PC-9 (cell line): ENCODE data around the gene MCU. TPM values are rescaled to one million over a fixed set of nuclear protein-coding genes. Genes with fewer than 3 reads are reported as not detected.
A peak's percentile ranks its signal among the peaks of the same experiment; 100 is the strongest.

Experiments used
- BruUV-seq: library from RNA; stranded (reverse); fragments of 400-500 nt; replicated peaks from 2 replicates; lab custom pipeline; 2021; lab: Mats Ljungman, UMichigan
- CTCF ChIA-PET: fragments of 300-600 bp; sonication (Branson Sonifier 250); formaldehyde crosslinking; loops from one replicate; lab custom pipeline; 2022; ENCODE audit warnings: antibody characterized with exemption; lab: Charles Lee
- POLR2A ChIA-PET: fragments of 300-600 bp; sonication (Branson Sonifier 250); formaldehyde crosslinking; loops from one replicate; lab custom pipeline; 2022; ENCODE audit warnings: antibody characterized with exemption; ENCODE audit not compliant: unreplicated experiment; lab: Charles Lee
- DNase-seq, 2 experiments: peaks; one replicate each; pipeline versions ENCODE4 v3.0.0 to v3.0.0-alpha.2; 2015 to 2022; ENCODE audit warnings: mixed read lengths in 1 of 2
- H2AFZ ChIP-seq: fragments of 200-600 bp; sonication (generic); 2 replicates; pipeline ENCODE4 v1.8.1; 2017; ENCODE audit warnings: antibody characterized with exemption
- H3F3A ChIP-seq: fragments of 200-600 bp; sonication (generic); 2 replicates; pipeline ENCODE4 v1.8.1; 2017; ENCODE audit warnings: antibody characterized with exemption, mild to moderate bottlenecking, low read depth; ENCODE audit not compliant: insufficient read depth
- H3K27ac ChIP-seq: fragments of 200-600 bp; sonication (generic); 2 replicates; pipeline ENCODE4 v1.6.1; 2016; ENCODE audit warnings: mixed run types
- H3K27me3 ChIP-seq: fragments of 200-600 bp; sonication (generic); 2 replicates; pipeline ENCODE4 v1.6.1; 2016; ENCODE audit warnings: low read depth, mixed run types; ENCODE audit not compliant: insufficient read depth
- H3K36me3 ChIP-seq: fragments of 200-600 bp; sonication (generic); 2 replicates; pipeline ENCODE4 v1.6.1; 2016; ENCODE audit warnings: low read depth, mixed run types
- H3K4me1 ChIP-seq: fragments of 200-600 bp; sonication (generic); replicated peaks from 2 replicates; pipeline ENCODE4 v1.6.1; 2016; ENCODE audit warnings: mixed run types; ENCODE audit not compliant: insufficient read depth
- H3K4me2 ChIP-seq: fragments of 200-600 bp; sonication (generic); 2 replicates; pipeline ENCODE4 v1.6.1; 2017; ENCODE audit warnings: mixed run types
- H3K4me3 ChIP-seq: fragments of 200-600 bp; sonication (generic); 2 replicates; pipeline ENCODE4 v1.6.1; 2016; ENCODE audit warnings: mixed run types
- H3K79me2 ChIP-seq: fragments of 200-600 bp; sonication (generic); 2 replicates; pipeline ENCODE4 v1.6.1; 2017; ENCODE audit warnings: low read depth, mixed run types
- H3K9me2 ChIP-seq: fragments of 200-600 bp; sonication (generic); 2 replicates; pipeline ENCODE4 v1.8.1; 2017; ENCODE audit warnings: mild to moderate bottlenecking; ENCODE audit not compliant: insufficient read depth
- H3K9me3 ChIP-seq: fragments of 200-600 bp; sonication (generic); 2 replicates; pipeline ENCODE4 v1.8.1; 2016; ENCODE audit warnings: low read depth; ENCODE audit not compliant: insufficient read depth
- H4K20me1 ChIP-seq: fragments of 200-600 bp; sonication (generic); 2 replicates; pipeline ENCODE4 v1.8.1; 2017; ENCODE audit not compliant: insufficient read depth
- EZH2 ChIP-seq: fragments of 200-600 bp; sonication (generic); IDR thresholded peaks from 2 replicates; pipeline ENCODE4 v1.8.0; 2017; ENCODE audit warnings: antibody characterized with exemption, low read depth
- intact Hi-C: fragments of 100-400 bp; cut with micrococcal nuclease; formaldehyde crosslinking; loops from one replicate; pipeline ENCODE4 v1.10.0; 2022; ENCODE audit not compliant: unreplicated experiment
- total RNA-seq: library from RNA; stranded (reverse); gene quantifications from 2 replicates; pipeline ENCODE4 v1.2.3, GENCODE V29; 2021
- TF ChIP-seq, protein P1 (sequence below): fragments of 200-600 bp; sonication (generic); conservative IDR thresholded peaks from 2 replicates; pipeline ENCODE4 v1.6.1; 2017; ENCODE audit warnings: mixed run types, antibody characterized with exemption, mild to moderate bottlenecking, moderate library complexity

Gene MCU
- total RNA-seq, 1 experiment from 2014 or later, result 59.5 TPM

DNA sequence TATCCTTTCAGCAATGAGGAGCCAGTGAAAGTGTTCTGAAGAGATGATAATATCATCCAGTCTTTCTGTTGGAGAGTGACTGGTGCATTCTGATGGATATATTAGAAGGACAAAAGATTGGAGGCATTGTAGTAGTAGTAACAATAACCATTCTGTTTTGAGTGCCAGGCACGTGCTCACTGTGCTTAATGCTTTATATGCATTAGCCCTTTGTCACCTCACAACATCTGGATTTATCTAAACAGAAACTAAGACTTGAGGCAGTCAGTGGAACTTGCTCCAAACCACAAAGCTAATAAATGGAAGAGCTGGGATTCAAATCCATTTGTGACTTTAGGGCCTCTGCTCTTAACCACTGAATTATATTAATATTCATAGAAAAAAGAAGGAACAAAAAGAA is 117.1 kb downstream of the MCU start:
- Histone ChIP-seq H3K4me2 (no peak overlapping the region), H3K9me3 (no peaks in the 10 kb centered on the region), H4K20me1 (no peaks in the 10 kb centered on the region), H3K4me3 (no peak overlapping the region), H3K36me3 (no peaks in the 10 kb centered on the region; the same call in 1 of the 2 replicates), H2AFZ (no peak overlapping the region), H3F3A (peaks cover 30% of the 10 kb centered on the region), H3K27me3 (no peaks in the 10 kb centered on the region), H3K4me1 (peaks cover 18% of the 10 kb centered on the region), H3K79me2 (peaks cover 15% of the 10 kb centered on the region), H3K27ac (no peak overlapping the region), H3K9me2 (no peaks in the 10 kb centered on the region)
- TF ChIP-seq, protein P1, sequence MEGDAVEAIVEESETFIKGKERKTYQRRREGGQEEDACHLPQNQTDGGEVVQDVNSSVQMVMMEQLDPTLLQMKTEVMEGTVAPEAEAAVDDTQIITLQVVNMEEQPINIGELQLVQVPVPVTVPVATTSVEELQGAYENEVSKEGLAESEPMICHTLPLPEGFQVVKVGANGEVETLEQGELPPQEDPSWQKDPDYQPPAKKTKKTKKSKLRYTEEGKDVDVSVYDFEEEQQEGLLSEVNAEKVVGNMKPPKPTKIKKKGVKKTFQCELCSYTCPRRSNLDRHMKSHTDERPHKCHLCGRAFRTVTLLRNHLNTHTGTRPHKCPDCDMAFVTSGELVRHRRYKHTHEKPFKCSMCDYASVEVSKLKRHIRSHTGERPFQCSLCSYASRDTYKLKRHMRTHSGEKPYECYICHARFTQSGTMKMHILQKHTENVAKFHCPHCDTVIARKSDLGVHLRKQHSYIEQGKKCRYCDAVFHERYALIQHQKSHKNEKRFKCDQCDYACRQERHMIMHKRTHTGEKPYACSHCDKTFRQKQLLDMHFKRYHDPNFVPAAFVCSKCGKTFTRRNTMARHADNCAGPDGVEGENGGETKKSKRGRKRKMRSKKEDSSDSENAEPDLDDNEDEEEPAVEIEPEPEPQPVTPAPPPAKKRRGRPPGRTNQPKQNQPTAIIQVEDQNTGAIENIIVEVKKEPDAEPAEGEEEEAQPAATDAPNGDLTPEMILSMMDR, result no peak
- TF ChIP-seq EZH2, result no peak
- intact Hi-C loops, result no loop called here
- DNase-seq, result no peak
- POLR2A ChIA-PET, result no interaction called here
- CTCF ChIA-PET, result no interaction called here
- no TSS peak for BruUV-seq

DNA sequence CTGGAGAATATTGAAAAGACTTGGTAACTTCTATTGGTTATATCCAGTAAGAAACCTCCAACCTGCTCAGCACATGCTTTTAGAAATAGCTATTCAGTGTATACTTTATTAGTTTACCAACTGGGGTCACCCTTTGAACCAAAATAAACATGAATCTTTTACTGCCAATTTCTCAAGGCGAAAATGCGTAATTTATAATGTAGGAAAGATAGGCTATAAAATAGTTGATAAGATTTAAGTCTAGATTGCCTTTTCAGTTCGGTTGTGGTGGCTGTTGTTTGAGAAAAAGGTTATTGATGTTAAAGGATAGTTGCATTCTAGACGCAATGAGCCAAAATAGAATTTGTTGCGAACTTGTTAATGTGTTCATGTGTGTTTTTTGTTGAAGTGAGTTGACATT is 119.0 kb downstream of the MCU start:
- POLR2A ChIA-PET, result no interaction called here

DNA sequence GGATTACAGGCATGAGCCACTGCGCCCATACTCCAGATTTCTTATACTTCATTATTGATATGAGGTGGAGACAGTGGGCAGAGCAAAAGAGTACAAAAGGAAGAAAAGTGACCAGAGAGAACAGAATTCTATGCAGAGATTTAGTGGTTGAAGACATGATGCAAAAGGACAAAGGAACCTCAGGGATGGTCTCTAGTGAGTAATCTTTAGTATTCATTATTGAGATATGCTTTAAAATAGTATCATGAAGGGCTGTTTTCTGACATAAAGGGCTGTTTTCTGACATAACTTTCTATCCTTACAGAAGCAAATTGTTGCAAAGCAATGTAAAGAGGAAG is 120.4 kb downstream of the MCU start:
- no peak for TF ChIP-seq EZH2
- TF ChIP-seq, protein P1, result no peak
- peak overlapping the region; percentile 62 for H3K4me2 ChIP-seq
- no peaks in the 10 kb centered on the region for H3K9me2 ChIP-seq
- ChIA-PET POLR2A (interaction anchor here (0.7 kb wide), 1 partner anchor 448 kb away, joined by 4 read pairs; no protein-coding TSS in a partner anchor), CTCF (no interaction called here)
- DNase-seq, result no peak
- peak overlapping the region; percentile 36 for H3K27ac ChIP-seq
- H3K79me2 ChIP-seq, result peaks cover 18% of the 10 kb centered on the region
- H3F3A ChIP-seq, result peaks cover 29% of the 10 kb centered on the region
- no peaks in the 10 kb centered on the region; the same call in 1 of the 2 replicates for H3K36me3 ChIP-seq
- H3K9me3 ChIP-seq, result no peaks in the 10 kb centered on the region
- H4K20me1 ChIP-seq, result no peaks in the 10 kb centered on the region
- no peaks in the 10 kb centered on the region for H3K27me3 ChIP-seq
- intact Hi-C loops, result no loop called here
- peak overlapping the region; percentile 1; the same call in 1 of the 2 replicates for H3K4me3 ChIP-seq
- H2AFZ ChIP-seq, result no peak overlapping the region
- H3K4me1 ChIP-seq, result peaks cover 18% of the 10 kb centered on the region
- no TSS peak for BruUV-seq

More for the DNA sequence above, 119.0 kb downstream of the MCU start:
- H2AFZ ChIP-seq, result no peak overlapping the region
- H3K27me3 ChIP-seq, result no peaks in the 10 kb centered on the region
- intact Hi-C loops, result no loop called here
- no peaks in the 10 kb centered on the region; the same call in 1 of the 2 replicates for H3K36me3 ChIP-seq
- no peaks in the 10 kb centered on the region for H3K9me2 ChIP-seq
- peaks cover 18% of the 10 kb centered on the region for H3K79me2 ChIP-seq
- H4K20me1 ChIP-seq, result no peaks in the 10 kb centered on the region
- no peak overlapping the region for H3K4me2 ChIP-seq
- BruUV-seq, result no TSS peak
- H3K9me3 ChIP-seq, result no peaks in the 10 kb centered on the region
- DNase-seq, result no peak
- peaks cover 32% of the 10 kb centered on the region for H3F3A ChIP-seq
- peaks cover 18% of the 10 kb centered on the region for H3K4me1 ChIP-seq
- TF ChIP-seq, protein P1, result no peak
- TF ChIP-seq EZH2, result no peak
- 0 out of 2 replicates have a peak overlapping the region, but pooled peaks have one; percentile 36 for H3K27ac ChIP-seq
- CTCF ChIA-PET, result no interaction called here
- H3K4me3 ChIP-seq, result no peak overlapping the region
